ENCODE data around the gene UBE2H.

GRCh38 chr7:129780974-129781927, 171.5 kb downstream of the UBE2H start:
- TF ChIP-seq BHLHE40 (IDR thresholded peaks at IDR 0.05; ENCODE audit: borderline replicate concordance) (no peak), SUZ12 (IDR thresholded peaks at IDR 0.05) (no peak), LEF1 (IDR thresholded peaks at IDR 0.05; ENCODE audit: borderline replicate concordance) (no peak), PKNOX1 (IDR thresholded peaks at IDR 0.05) (no peak), FOXM1 (IDR thresholded peaks at IDR 0.05; ENCODE audit: borderline replicate concordance) (no peak), SP1 (IDR thresholded peaks at IDR 0.05) (no peak), NFRKB (IDR thresholded peaks at IDR 0.05) (no peak), FOXA1 (IDR thresholded peaks at IDR 0.05) (no peak), ZNF384 (IDR thresholded peaks at IDR 0.05) (no peak), HDGF (IDR thresholded peaks at IDR 0.05; ENCODE audit: borderline replicate concordance) (no peak), ELF4 (IDR thresholded peaks at IDR 0.05) (no peak), ARNT (IDR thresholded peaks at IDR 0.05) (no peak), CTBP1 (IDR thresholded peaks at IDR 0.05; ENCODE audit: borderline replicate concordance) (no peak)
